GM12872 (cell line): Measurements from ENCODE around the gene SLC9A4.

ENCODE experiments used
- TF ChIP-seq, protein P1 (sequence below): IDR thresholded peaks from 3 replicates; pipeline ENCODE4 v1.5.1; 2011; ENCODE audit warnings: low read depth, mild to moderate bottlenecking, low read length, moderate library complexity; ENCODE audit not compliant: insufficient read depth

The SLC9A4 gene

DNA sequence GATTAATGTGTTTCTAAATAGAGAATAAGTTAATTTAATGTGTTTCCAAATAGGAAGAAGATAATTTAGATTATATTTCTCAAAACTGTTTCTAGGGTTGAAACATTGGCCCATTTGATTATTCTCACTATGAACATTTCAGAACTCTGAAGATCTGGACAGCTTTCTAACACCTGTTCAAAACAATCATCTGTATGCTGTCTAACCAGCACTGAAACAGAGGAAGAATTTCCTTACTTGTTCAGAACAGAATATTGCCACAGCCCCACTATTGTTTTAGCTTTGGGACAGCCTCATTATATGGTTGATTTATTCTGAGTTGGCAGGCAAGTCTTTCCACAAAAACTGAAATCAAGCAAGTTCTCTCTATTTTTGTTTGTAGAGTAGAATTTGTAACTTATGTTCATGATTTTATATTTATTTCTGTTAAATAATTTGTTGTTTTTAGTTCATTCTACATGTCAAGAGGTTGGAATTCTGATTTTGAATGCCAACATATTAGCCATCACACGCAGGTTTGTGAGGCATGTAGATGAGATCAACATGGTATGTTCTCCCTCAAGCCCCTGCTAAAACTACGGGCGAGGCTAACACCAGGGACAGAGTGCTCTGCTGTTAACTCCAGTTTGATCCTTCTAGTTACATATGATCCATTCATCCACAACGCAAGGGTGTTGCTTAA, 38.9 kb upstream of the SLC9A4 start:
- TF ChIP-seq, protein P1, sequence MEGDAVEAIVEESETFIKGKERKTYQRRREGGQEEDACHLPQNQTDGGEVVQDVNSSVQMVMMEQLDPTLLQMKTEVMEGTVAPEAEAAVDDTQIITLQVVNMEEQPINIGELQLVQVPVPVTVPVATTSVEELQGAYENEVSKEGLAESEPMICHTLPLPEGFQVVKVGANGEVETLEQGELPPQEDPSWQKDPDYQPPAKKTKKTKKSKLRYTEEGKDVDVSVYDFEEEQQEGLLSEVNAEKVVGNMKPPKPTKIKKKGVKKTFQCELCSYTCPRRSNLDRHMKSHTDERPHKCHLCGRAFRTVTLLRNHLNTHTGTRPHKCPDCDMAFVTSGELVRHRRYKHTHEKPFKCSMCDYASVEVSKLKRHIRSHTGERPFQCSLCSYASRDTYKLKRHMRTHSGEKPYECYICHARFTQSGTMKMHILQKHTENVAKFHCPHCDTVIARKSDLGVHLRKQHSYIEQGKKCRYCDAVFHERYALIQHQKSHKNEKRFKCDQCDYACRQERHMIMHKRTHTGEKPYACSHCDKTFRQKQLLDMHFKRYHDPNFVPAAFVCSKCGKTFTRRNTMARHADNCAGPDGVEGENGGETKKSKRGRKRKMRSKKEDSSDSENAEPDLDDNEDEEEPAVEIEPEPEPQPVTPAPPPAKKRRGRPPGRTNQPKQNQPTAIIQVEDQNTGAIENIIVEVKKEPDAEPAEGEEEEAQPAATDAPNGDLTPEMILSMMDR: no peak

DNA sequence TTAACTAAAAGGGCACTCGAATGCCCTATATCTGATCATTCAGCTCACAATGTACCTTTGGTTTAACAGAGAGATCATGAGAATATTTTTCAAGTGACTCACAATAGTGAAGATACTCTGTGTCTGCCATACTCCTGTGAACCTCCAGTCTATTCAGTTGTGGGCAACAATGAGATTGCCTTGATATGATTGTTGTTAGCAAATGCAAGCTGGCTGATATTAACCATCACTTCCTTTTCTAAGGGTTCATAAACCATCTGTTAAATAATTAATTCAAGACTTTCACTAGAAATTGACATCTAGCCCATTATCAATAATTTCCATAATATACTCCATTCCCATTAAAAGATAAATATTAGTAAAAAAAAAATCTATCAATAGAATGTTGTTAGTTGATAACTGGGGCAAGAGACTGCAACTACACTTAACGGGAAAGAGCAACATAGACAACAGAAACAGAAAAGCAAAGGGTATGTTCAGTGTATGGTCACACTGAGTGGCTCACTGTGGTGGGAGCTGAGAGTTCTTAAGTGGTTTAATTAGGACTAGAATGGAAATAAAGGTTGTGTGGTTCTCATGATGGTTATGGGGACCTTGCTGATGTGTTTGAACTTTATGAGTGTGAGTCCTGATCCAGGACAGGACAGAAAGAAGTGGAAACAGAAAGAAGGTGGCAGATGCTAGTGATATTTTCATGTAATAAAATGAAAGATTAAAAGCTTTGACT, 38.2 kb upstream of the SLC9A4 start:
- TF ChIP-seq, protein P1: no peak

DNA sequence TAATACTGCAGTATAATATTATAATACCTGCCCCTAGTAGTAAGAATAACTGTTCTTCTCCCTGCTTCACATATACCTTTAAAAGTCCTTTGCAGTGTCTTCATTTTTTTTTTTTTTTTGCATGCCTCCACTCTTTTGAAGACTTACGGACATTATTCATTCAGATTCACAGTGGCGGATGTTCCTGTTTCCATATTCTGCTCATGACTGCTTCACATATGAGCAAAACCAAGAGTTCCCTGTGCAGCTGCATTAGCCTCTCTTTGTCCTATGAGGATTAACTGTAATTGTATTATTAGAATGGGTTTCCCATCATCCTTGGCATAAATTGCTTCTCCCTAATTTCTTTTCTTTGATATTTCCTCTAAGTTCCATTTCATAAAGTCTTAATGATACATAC, 37.3 kb upstream of the SLC9A4 start:
- TF ChIP-seq, protein P1: no peak

DNA sequence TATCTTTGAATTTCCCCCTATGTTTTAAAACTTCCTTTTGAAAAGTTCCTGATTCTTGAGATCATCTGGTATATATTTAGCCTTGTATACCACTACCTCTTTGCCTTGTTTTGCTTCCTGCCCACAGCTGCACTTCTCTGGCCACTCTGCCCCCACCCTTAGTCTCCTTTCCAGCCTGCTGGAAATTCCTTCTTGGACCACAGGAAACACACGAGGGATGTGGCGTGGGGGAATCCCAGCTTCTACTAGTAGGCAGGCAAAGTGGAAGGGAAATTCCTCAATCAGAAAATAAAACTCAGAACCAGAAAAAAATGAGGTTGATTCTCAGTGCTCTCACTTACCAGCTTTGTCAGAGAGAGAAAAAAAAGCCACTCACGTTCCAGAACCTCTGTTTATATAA, 36.7 kb upstream of the SLC9A4 start:
- TF ChIP-seq, protein P1: no peak

DNA sequence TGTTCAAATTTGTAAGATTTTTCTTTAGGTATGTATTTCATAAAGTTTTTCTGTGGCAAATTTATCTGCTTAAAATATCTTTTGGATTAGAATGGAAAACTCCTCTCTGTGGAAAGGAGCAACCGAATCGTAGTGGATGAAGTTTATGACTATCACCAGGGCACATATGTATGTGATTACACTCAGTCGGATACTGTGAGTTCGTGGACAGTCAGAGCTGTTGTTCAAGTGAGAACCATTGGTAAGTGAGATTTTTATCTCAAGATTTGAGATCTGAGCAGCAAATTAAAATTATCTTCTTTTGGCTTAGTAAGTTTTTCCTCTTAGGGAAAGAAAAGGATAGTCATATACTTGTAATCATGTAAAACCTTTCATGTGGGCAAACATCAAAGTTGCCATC, 35.9 kb upstream of the SLC9A4 start:
- TF ChIP-seq, protein P1: no peak

DNA sequence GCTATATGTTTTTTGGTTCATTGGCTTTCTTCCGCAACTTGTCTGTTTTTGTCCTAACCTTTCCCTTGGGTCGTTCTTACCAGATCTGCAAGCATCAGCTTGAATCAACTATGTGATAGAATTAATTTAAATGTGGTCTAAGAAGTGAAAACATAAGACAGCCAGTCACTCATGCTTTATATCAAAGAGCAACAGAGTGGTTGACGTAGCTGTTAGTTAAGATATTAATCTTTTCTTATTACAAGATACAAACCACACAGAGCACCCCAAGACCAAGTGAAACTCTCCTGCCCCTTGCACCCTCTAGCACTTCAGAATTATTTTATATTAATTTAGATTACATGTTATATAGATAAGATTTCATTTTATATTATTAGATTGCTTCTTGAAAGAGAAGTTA, 34.9 kb upstream of the SLC9A4 start:
- TF ChIP-seq, protein P1: no peak

DNA sequence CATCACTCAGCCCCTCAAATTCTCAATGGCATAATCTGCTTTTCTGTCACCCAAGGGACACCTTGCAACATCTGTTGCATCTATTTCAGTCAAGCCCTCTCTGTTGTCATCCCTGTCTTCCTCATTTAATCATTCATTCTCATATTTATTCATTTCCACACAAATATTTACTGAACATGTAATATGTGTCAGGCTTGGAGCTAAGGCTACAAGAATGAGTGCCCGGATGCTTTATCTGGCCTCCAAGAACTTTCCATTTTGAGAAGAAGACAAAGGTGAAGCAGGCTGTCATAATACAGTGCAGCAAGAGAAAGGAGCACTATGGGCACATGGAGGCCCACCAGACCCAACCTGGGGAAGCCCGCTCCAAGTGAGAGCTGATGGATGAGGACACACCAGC, 34.4 kb upstream of the SLC9A4 start:
- TF ChIP-seq, protein P1: no peak
